OCI-LY7 (cell line): Measurements from ENCODE around the gene MRPS18A. TPM values are rescaled to one million over a fixed set of nuclear protein-coding genes. Genes with fewer than 3 reads are reported as not detected.
"Not testable (repeated sequence)": the region's sequence is repeated elsewhere in the genome, so short reads cannot be mapped to it uniquely, and the experiment has no call there.

Source experiments
- BruUV-seq: library from RNA; stranded (reverse); fragments of 400-500 nt; replicated peaks from 2 replicates; lab custom pipeline; 2021; lab: Mats Ljungman, UMichigan
- CTCF ChIA-PET: fragments of 300-600 bp; sonication (Branson Sonifier 250); formaldehyde crosslinking; loops from one replicate; lab custom pipeline; 2022; ENCODE audit warnings: antibody characterized with exemption; ENCODE audit not compliant: unreplicated experiment; lab: Charles Lee
- POLR2A ChIA-PET: fragments of 300-600 bp; sonication (Branson Sonifier 250); formaldehyde crosslinking; loops from one replicate; lab custom pipeline; 2022; ENCODE audit warnings: antibody characterized with exemption; lab: Charles Lee
- DNase-seq: peaks from one replicate; pipeline ENCODE4 v3.0.0-alpha.2; 2015; ENCODE audit warnings: low spot score
- H2AFZ ChIP-seq: fragments of 200-600 bp; sonication (generic), shearing (Covaris generic); 2 replicates; pipeline ENCODE4 v1.6.1; 2014; ENCODE audit warnings: mild to moderate bottlenecking, antibody characterized with exemption, low read length, moderate library complexity
- H3K27ac ChIP-seq: fragments of 200-600 bp; sonication (generic); 2 replicates; pipeline ENCODE4 v1.5.1; 2014; ENCODE audit warnings: mixed run types, low read depth, mild to moderate bottlenecking, moderate library complexity, low read length, inconsistent platforms; ENCODE audit not compliant: poor library complexity, severe bottlenecking
- H3K36me3 ChIP-seq: fragments of 200-600 bp; sonication (generic); 2 replicates; pipeline ENCODE4 v1.6.1; 2014; ENCODE audit warnings: mild to moderate bottlenecking, antibody characterized with exemption, low read length, moderate library complexity, mixed read lengths; ENCODE audit not compliant: insufficient read depth
- H3K4me1 ChIP-seq: fragments of 200-600 bp; sonication (generic); 2 replicates; pipeline ENCODE4 v1.5.1; 2014; ENCODE audit warnings: mild to moderate bottlenecking, low read length; ENCODE audit not compliant: insufficient read depth, poor library complexity, severe bottlenecking
- H3K4me2 ChIP-seq: fragments of 200-600 bp; sonication (generic); 2 replicates; pipeline ENCODE4 v1.6.1; 2014; ENCODE audit warnings: mild to moderate bottlenecking, low read length
- H3K4me3 ChIP-seq: fragments of 200-600 bp; sonication (generic); 2 replicates; pipeline ENCODE4 v1.5.1; 2014; ENCODE audit warnings: mild to moderate bottlenecking, low read depth, low read length; ENCODE audit not compliant: poor library complexity, severe bottlenecking
- H3K79me2 ChIP-seq: fragments of 200-600 bp; sonication (generic); 2 replicates; pipeline ENCODE4 v1.6.1; 2016; ENCODE audit warnings: low read depth, mild to moderate bottlenecking, low read length, moderate library complexity, mixed read lengths; ENCODE audit not compliant: insufficient read depth
- H3K9me2 ChIP-seq: fragments of 200-600 bp; sonication (generic); 2 replicates; pipeline ENCODE4 v1.6.1; 2016; ENCODE audit warnings: mild to moderate bottlenecking, low read length, mixed read lengths; ENCODE audit not compliant: insufficient read depth
- H3K9me3 ChIP-seq: fragments of 200-600 bp; sonication (generic); 2 replicates; pipeline ENCODE4 v1.6.1; 2014; ENCODE audit warnings: mild to moderate bottlenecking, mixed run types, low read length, mixed read lengths
- H4K20me1 ChIP-seq: fragments of 200-600 bp; sonication (generic); 2 replicates; pipeline ENCODE4 v1.6.1; 2014; ENCODE audit warnings: mild to moderate bottlenecking, antibody characterized with exemption, low read length, moderate library complexity, mixed read lengths; ENCODE audit not compliant: insufficient read depth
- EZH2phosphoT487 ChIP-seq: fragments of 200-600 bp; sonication (generic); IDR thresholded peaks from 2 replicates; pipeline ENCODE4 v1.6.1; 2018; ENCODE audit warnings: low read depth, borderline replicate concordance, mild to moderate bottlenecking, mixed run types, antibody characterized with exemption, low read length, moderate library complexity, mixed read lengths
- intact Hi-C: fragments of 100-400 bp; cut with micrococcal nuclease; formaldehyde crosslinking; loops from one replicate; pipeline ENCODE4 v1.10.0; 2022; ENCODE audit not compliant: unreplicated experiment
- total RNA-seq, 2 experiments: library from RNA; depleted of rRNA in 1 of 2; stranded (reverse); fragments of >200 nt in 1 of 2; shearing (Covaris generic) in 1 of 2; gene quantifications; 2 replicates each; pipeline ENCODE4 v1.2.3, GENCODE V29; 2014 to 2022
- TF ChIP-seq, protein P1 (sequence below): fragments of 200-600 bp; sonication (generic); conservative IDR thresholded peaks from 2 replicates; pipeline ENCODE4 v1.5.1; 2014; ENCODE audit warnings: mild to moderate bottlenecking, antibody characterized with exemption, low read length, moderate library complexity, mixed read lengths

MRPS18A gene
- total RNA-seq, 2 experiments from 2014 or later = 61.6 to 86.1 TPM

DNA sequence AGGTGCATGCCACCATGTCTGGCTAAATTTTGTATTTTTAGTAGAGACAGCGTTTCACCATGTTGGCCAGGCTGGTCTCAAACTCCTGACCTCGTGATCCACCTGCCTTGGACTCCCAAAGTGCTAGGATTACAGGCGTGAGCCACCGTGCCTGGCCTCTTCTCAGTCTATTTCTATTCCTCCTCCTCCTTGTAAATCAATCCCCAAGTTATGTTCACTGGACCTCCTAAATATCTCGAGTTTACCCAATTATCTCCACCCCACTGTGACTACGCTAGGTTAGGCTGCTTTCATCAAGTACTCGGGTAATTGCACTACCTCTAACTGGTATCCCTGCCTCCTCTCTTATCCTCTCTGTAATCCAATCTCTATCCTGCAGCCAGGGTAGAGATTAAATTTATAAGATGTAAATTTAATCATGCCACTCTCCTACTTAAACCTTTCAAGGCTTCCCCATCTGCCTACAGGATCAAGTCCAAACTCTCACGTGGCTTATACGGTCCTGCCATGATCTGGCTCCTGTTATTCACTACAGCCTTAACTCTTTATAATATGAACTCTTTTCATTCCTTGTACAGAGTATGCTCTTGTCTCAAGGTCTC lies 52.8 kb downstream of the MRPS18A start:
- Histone ChIP-seq H3K4me2 (peak overlapping the region; percentile 83), H3K27ac (peak overlapping the region; percentile 72), H3K79me2 (peaks cover 39% of the 10 kb centered on the region), H3K4me1 (peaks cover 56% of the 10 kb centered on the region), H3K9me3 (no peaks in the 10 kb centered on the region), H3K36me3 (peaks cover 29% of the 10 kb centered on the region), H3K4me3 (peak overlapping the region; percentile 90), H2AFZ (peak overlapping the region; percentile 86; the same call in 1 of the 2 replicates), H4K20me1 (no peaks in the 10 kb centered on the region), H3K9me2 (no peaks in the 10 kb centered on the region)
- DNase-seq = no peak
- BruUV-seq = no TSS peak
- ChIA-PET POLR2A (interaction anchor here (0.6 kb wide), 1 partner anchor 71 kb away, joined by 3 read pairs; no protein-coding TSS in a partner anchor), CTCF (no interaction called here)
- intact Hi-C loops = loop anchor here (10.0 kb wide), 2 partner anchors 80 to 440 kb away; no protein-coding TSS in a partner anchor
- TF ChIP-seq EZH2phosphoT487 = no peak
- TF ChIP-seq, protein P1, sequence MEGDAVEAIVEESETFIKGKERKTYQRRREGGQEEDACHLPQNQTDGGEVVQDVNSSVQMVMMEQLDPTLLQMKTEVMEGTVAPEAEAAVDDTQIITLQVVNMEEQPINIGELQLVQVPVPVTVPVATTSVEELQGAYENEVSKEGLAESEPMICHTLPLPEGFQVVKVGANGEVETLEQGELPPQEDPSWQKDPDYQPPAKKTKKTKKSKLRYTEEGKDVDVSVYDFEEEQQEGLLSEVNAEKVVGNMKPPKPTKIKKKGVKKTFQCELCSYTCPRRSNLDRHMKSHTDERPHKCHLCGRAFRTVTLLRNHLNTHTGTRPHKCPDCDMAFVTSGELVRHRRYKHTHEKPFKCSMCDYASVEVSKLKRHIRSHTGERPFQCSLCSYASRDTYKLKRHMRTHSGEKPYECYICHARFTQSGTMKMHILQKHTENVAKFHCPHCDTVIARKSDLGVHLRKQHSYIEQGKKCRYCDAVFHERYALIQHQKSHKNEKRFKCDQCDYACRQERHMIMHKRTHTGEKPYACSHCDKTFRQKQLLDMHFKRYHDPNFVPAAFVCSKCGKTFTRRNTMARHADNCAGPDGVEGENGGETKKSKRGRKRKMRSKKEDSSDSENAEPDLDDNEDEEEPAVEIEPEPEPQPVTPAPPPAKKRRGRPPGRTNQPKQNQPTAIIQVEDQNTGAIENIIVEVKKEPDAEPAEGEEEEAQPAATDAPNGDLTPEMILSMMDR = no peak

DNA sequence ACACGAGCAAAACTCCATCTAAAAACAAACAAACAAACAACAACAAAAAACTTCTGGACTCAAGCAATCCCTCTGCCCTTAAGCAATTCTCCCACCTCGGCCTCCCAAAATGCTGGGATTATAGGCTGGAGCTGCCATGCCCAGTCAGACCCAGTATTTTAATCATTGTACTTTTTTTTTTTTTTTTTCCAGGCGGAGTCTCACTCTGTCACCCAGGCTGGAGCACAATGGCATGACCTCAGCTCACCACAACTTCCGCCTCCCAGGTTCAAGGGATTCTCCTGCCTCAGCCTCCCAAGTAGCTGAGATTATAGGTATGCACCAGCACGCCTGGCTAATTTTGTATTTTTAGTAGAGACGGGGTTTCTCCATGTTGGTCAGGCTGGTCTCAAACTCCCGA lies 54.6 kb downstream of the MRPS18A start:
- intact Hi-C loops = loop anchor here (10.0 kb wide), 2 partner anchors 82 to 442 kb away; no protein-coding TSS in a partner anchor
- not testable (repeated sequence) for H2AFZ ChIP-seq, H3K4me2 ChIP-seq, DNase-seq, H3K9me2 ChIP-seq, H3K9me3 ChIP-seq, H4K20me1 ChIP-seq, H3K4me3 ChIP-seq, BruUV-seq, H3K27ac ChIP-seq
- peaks cover 11% of the 10 kb centered on the region for H3K36me3 ChIP-seq
- CTCF ChIA-PET = interaction anchor here (0.6 kb wide), 1 partner anchor 358 kb away, joined by 3 read pairs; no protein-coding TSS in a partner anchor
- peaks cover 59% of the 10 kb centered on the region for H3K4me1 ChIP-seq
- peaks cover 31% of the 10 kb centered on the region for H3K79me2 ChIP-seq
- POLR2A ChIA-PET = interaction anchor here (0.6 kb wide), 1 partner anchor 18 kb away, joined by 3 read pairs; no protein-coding TSS in a partner anchor

DNA sequence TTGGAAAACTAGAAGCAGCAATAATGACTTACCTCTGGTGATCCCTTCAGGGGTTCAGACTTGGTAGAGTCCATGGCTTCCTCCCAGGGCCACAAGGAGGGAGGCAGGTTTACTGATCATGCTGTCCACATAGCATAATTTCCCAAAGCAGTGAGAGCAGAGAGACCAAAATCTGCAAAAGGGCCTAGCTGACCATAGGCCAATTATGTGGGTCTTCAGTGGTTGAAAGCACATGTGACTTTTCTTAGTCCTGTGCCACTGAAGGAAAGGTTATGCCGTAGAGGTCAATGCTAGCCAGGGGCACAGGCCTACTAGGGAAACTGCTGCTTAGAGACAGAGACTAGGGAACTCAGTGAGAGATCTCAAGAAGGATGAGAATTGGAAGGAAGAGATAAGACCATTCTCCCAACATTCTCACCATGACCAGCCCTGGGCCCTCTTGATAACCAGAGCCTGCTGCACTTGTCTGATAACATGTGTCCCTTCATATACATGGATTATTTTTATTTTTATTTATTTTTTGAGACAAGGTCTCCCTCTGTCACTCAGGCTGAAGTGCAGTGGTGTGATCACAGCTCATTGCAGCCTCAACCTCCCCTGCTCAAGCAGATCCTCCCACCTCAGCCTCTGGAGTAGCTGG lies 56.5 kb downstream of the MRPS18A start:
- Histone ChIP-seq H3K4me1 (peaks cover 59% of the 10 kb centered on the region), H3K79me2 (peaks cover 23% of the 10 kb centered on the region), H3K4me2 (peak overlapping the region; percentile 92), H2AFZ (peak overlapping the region; percentile 71; the same call in 1 of the 2 replicates), H4K20me1 (no peaks in the 10 kb centered on the region), H3K36me3 (peaks cover 13% of the 10 kb centered on the region; the same call in 1 of the 2 replicates), H3K9me2 (no peaks in the 10 kb centered on the region), H3K4me3 (peak overlapping the region; percentile 25), H3K9me3 (no peaks in the 10 kb centered on the region), H3K27ac (peak overlapping the region; percentile 95)
- TF ChIP-seq EZH2phosphoT487 = no peak
- TF ChIP-seq, protein P1 = no peak
- ChIA-PET CTCF (no interaction called here), POLR2A (interaction anchor here (0.7 to 2.5 kb wide), 3 partner anchors 27 to 119 kb away, joined by 5 to 9 read pairs (median 5); no protein-coding TSS in a partner anchor)
- intact Hi-C loops = loop anchor here (10.0 kb wide), 2 partner anchors 84 to 444 kb away; no protein-coding TSS in a partner anchor
- peak; percentile 49 for DNase-seq
- no TSS peak for BruUV-seq
